Measurements from ENCODE around the gene ABI3BP. TPM values are rescaled to one million over a fixed set of nuclear protein-coding genes. Genes with fewer than 3 reads are reported as not detected.

The ABI3BP gene
- total and polyA plus RNA-seq, 11 donors: 7.8 to 96.6 (median 26.4) TPM

DNA sequence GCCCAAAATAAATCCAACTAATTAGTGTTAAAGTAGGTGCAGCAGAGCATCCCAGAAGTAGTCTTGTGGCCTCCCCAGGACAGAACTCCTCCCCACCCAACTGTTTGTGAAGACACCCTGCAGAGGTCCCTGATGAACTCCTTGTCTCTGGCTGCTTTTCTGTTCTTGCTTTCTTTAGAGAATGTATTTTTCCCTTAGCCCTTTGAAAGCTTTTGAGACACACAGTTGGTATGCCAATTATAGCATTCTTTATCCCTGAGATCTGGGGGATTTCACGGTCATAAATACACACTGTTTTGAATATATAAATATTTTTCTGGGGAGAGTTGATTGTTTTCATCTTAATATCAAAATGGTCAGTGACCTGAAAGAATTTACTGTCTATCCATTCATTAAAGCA, 274.1 kb downstream of the ABI3BP start:
- no peak for ATAC-seq
- no peak overlapping the region for H3K4me3 ChIP-seq
- peaks cover 2 to 42% (median 22%) of the 10 kb centered on the region in 12 donors for H3K4me1 ChIP-seq

DNA sequence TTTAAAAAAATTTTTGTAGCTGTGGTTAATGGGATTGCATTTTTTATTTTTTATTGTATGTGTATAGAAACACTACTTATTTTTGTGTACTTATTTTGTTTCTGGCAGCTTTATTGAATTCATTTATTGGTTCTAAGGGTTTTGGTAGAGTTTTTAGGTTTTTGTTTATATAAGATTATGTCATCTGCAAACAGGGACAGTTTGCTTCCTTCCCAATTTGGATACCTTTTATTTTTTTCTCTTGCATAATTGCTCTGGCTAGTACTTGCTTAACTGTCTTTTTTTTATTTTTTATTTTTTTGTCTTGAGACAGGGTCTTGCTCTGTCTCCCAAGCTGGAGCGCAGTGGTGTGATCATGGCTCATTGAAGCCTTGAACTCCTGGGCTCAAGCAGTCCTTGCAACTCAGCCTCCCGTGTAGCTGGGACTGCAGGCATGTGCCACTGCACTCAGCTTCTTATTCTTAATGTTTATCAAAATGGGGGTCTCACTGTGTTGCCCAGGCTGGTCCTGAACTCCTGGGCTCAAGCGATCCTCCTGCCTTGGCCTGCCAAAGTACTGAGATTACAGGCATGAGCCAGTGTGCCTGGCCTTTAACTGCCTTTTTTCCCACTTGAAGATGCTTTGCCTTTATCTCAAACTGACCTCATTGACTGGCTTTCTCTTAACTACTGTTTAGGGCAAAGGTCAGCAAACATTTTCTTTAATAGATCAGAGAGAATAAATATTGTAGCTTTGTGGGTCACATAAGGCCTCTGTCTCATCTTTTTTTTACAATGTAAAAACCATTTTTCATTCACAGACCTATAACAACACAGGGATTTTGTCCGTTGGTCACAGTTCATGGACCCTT, 275.4 kb downstream of the ABI3BP start:
- Histone ChIP-seq H3K27me3 (no peaks in the 10 kb centered on the region), H3K9me3 (no peaks in the 10 kb centered on the region), H3K4me1 (peaks cover 3 to 50% (median 29%) of the 10 kb centered on the region in 12 donors), H3K4me3 (no peak overlapping the region), H3K36me3 (peaks cover 0 to 85% (median 67%) of the 10 kb centered on the region in 9 donors), H3K27ac (no peak overlapping the region)
- intact Hi-C loops (cut with DNase I): no loop called here
- no peak for DNase-seq
- WGBS, 4 donors: 86 to 94% (median 92%) methylated on average over 4 of the region's 4 CpGs
- ATAC-seq: peak in 1 of 4 donors; percentile 33
- no peak for TF ChIP-seq POLR2A (IDR thresholded peaks at IDR 0.05)
- TF ChIP-seq, protein P1, sequence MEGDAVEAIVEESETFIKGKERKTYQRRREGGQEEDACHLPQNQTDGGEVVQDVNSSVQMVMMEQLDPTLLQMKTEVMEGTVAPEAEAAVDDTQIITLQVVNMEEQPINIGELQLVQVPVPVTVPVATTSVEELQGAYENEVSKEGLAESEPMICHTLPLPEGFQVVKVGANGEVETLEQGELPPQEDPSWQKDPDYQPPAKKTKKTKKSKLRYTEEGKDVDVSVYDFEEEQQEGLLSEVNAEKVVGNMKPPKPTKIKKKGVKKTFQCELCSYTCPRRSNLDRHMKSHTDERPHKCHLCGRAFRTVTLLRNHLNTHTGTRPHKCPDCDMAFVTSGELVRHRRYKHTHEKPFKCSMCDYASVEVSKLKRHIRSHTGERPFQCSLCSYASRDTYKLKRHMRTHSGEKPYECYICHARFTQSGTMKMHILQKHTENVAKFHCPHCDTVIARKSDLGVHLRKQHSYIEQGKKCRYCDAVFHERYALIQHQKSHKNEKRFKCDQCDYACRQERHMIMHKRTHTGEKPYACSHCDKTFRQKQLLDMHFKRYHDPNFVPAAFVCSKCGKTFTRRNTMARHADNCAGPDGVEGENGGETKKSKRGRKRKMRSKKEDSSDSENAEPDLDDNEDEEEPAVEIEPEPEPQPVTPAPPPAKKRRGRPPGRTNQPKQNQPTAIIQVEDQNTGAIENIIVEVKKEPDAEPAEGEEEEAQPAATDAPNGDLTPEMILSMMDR (IDR thresholded peaks at IDR 0.05): no peak

More for the DNA sequence above, 274.1 kb downstream of the ABI3BP start:
- TF ChIP-seq, protein P1 (IDR thresholded peaks at IDR 0.05): no peak
- TF ChIP-seq POLR2A (IDR thresholded peaks at IDR 0.05): no peak
- peaks cover 0 to 91% (median 69%) of the 10 kb centered on the region in 9 donors for H3K36me3 ChIP-seq
- no peaks in the 10 kb centered on the region for H3K27me3 ChIP-seq
- WGBS, 4 donors: 31 to 48% (median 46%) methylated on average over 1 of the region's 1 CpG
- no peak for DNase-seq
- intact Hi-C loops (cut with DNase I): no loop called here
- no peaks in the 10 kb centered on the region for H3K9me3 ChIP-seq
- H3K27ac ChIP-seq: no peak overlapping the region

DNA sequence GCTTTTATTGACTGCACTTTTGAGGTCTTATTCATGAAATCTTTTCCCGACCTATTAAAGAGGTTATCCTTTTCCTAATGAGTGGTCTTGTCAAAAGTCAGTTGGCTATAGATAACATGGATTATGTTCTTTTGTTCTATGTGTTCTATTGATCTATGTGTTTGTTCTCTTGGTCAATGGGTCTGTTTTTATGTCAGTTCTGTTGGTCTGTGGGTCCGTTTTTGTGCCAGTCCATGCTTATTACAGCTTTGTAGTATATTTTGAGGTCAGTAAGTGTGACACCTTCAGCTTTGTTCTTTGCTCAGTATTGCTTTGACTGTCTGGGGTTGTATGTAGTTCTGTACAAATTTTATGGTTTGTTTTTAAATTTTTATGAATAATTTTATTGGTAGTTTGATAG, 276.2 kb downstream of the ABI3BP start:
- Histone ChIP-seq H3K27ac (no peak overlapping the region), H3K27me3 (no peaks in the 10 kb centered on the region), H3K36me3 (peaks cover 0 to 77% (median 59%) of the 10 kb centered on the region in 9 donors), H3K4me1 (peaks cover 3 to 58% (median 37%) of the 10 kb centered on the region in 12 donors), H3K9me3 (no peaks in the 10 kb centered on the region), H3K4me3 (no peak overlapping the region)
- TF ChIP-seq, protein P1 (IDR thresholded peaks at IDR 0.05): no peak
- no peak for TF ChIP-seq POLR2A (IDR thresholded peaks at IDR 0.05)
- no peak for DNase-seq
- WGBS, 4 donors: 84 to 92% (median 89%) methylated on average over 2 of the region's 2 CpGs
- ATAC-seq: no peak
- intact Hi-C loops (cut with DNase I): no loop called here

DNA sequence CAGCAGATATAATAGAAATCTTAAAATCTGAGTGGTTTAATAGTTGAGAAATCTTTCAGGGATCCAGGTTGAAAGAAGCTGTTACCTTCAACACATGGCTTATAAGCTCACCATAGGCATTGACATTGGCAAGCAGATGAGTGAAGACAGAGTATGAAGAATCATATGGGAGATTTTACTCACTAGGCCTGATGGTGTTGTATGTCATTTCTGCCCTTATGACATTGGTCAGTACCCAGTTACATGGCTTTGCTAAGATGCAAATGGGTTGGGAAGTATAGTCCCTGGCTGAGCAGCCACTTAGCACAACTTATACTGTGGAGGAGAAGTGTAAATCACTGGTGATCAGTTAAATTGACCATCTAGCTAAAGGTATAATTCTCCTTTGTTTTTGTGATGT, 278.0 kb downstream of the ABI3BP start:
- DNase-seq (no peak), ATAC-seq (no peak)
- Histone ChIP-seq H3K4me1 (peaks cover 3 to 74% (median 54%) of the 10 kb centered on the region in 12 donors), H3K4me3 (no peak overlapping the region), H3K27me3 (no peaks in the 10 kb centered on the region), H3K9me3 (no peaks in the 10 kb centered on the region), H3K36me3 (peaks cover 0 to 64% (median 41%) of the 10 kb centered on the region in 9 donors), H3K27ac (no peak overlapping the region)
- intact Hi-C loops (cut with DNase I): no loop called here
- TF ChIP-seq POLR2A (IDR thresholded peaks at IDR 0.05): no peak
- TF ChIP-seq, protein P1 (IDR thresholded peaks at IDR 0.05): no peak
